Mucosa of descending colon (tissue), 3 donors: Measurements from ENCODE around the gene F8. TPM values are rescaled to one million over a fixed set of nuclear protein-coding genes. Genes with fewer than 3 reads are reported as not detected.
"Not testable (repeated sequence)": the region's sequence is repeated elsewhere in the genome, so short reads cannot be mapped to it uniquely, and the experiment has no call there.

ENCODE experiments used
- ATAC-seq: fragments of 200-7000 bp; cut with Tn5 transposase; one replicate; pipeline ENCODE4 v1.9.1; 2020; ENCODE audit warnings: mild to moderate bottlenecking, moderate library complexity
- DNase-seq, 3 donors: peaks; one replicate each; pipeline ENCODE4 v3.0.0-alpha.2; 2020
- H3K36me3 ChIP-seq: fragments of 200-600 bp; one replicate; pipeline ENCODE4 v1.8.0; 2021; ENCODE audit warnings: low read depth, mild to moderate bottlenecking
- H3K4me1 ChIP-seq: fragments of 200-600 bp; one replicate; pipeline ENCODE4 v1.8.0; 2021; ENCODE audit warnings: low read depth, mild to moderate bottlenecking
- H3K4me3 ChIP-seq: fragments of 200-600 bp; one replicate; pipeline ENCODE4 v1.8.0; 2021; ENCODE audit warnings: mild to moderate bottlenecking
- H3K9me3 ChIP-seq: fragments of 200-600 bp; one replicate; pipeline ENCODE4 v1.8.0; 2021; ENCODE audit warnings: mild to moderate bottlenecking
- intact Hi-C, 2 donors: fragments of 100-400 bp; cut with DNase I in 1 of 2; cut with micrococcal nuclease in 1 of 2; formaldehyde crosslinking; loops; one replicate each; pipeline versions ENCODE4 v1.11.0 to v1.11.1; 2022; cut with DNase I, micrococcal nuclease
- total RNA-seq, 3 donors: library from RNA; stranded (reverse); fragmentation: NEBNext Ultra II Directional in 2 of 3; extraction: Animal tissue kit (Norgen Biotek cat#: 25700) in 2 of 3; gene quantifications; one replicate each; pipeline versions ENCODE4 v1.2.1 to v1.2.4, GENCODE V29; 2021 to 2023
- TF ChIP-seq, protein P1 (sequence below): fragments of 200-600 bp; IDR thresholded peaks from one replicate; pipeline ENCODE4 v1.8.0; 2022; ENCODE audit warnings: antibody characterized with exemption, mild to moderate bottlenecking
- donor health status: DM: no; HTN: no; CAD: no; lungs with moderate emphysema.
- donor health status: DM: no; HTN: no; CAD: no.
- donor health status: DM: no; HTN: yes; CAD: no.

F8 gene
- total RNA-seq, 3 donors from 2014 or later: 2.8 to 14.0 (median 5.4) TPM

DNA sequence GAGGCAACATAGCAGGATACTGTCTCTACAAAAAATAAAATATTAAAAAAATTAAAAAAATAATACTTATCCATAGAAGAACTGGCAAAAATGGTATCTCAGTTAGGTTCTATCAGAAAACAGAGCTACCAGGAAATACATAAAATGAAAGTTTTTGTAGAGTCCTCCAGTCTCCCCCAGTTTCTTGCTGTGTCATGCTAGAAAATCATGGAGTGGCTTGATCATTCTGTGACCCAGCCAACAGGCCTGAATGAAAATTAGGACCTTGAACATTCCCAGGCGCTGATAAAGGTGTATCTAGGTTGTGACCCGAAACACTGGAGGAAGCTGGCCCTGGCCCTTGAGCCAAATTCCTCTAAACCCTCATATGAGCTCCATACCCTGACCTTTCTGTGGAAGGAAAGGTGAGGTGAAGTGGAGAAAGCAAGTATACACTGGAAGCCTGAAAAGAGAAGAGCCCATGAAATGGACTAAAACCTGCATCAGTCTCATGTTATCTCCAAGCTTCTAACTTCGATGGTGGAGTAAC lies 188.7 kb downstream of the F8 start:
- no peak for ATAC-seq

DNA sequence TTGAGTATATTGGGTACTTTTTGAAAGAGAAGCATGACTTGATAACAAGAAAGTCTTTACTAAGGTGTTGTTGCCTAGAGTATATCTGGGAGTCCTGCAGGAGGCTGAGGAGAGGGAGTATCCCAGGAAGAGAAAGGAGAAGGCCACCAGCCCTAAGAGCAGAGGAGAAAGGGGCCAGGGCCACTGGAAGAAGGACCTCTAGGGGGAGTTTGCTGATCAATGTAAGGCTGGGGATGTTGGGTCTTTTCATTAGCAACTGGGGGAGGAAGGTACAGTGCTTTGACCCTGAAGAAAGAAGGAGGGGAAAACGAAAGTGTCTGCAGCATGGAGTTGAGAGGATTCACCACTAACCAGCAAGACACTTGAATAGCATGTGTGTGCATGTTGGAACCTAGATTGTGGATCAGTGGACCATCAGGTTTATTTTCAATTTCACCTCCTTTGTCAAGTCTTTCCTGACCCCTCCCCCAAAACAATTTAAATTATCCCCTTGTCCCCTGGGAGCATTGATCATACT lies 192.5 kb downstream of the F8 start:
- DNase-seq (no peak), ATAC-seq (no peak)
- no peaks in the 10 kb centered on the region for H3K4me1 ChIP-seq
- no peaks in the 10 kb centered on the region for H3K9me3 ChIP-seq
- intact Hi-C loops: no loop called here
- H3K4me3 ChIP-seq: no peak overlapping the region
- TF ChIP-seq, protein P1, sequence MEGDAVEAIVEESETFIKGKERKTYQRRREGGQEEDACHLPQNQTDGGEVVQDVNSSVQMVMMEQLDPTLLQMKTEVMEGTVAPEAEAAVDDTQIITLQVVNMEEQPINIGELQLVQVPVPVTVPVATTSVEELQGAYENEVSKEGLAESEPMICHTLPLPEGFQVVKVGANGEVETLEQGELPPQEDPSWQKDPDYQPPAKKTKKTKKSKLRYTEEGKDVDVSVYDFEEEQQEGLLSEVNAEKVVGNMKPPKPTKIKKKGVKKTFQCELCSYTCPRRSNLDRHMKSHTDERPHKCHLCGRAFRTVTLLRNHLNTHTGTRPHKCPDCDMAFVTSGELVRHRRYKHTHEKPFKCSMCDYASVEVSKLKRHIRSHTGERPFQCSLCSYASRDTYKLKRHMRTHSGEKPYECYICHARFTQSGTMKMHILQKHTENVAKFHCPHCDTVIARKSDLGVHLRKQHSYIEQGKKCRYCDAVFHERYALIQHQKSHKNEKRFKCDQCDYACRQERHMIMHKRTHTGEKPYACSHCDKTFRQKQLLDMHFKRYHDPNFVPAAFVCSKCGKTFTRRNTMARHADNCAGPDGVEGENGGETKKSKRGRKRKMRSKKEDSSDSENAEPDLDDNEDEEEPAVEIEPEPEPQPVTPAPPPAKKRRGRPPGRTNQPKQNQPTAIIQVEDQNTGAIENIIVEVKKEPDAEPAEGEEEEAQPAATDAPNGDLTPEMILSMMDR: no peak
- no peaks in the 10 kb centered on the region for H3K36me3 ChIP-seq

More for the DNA sequence above, 188.7 kb downstream of the F8 start:
- H3K36me3 ChIP-seq: no peaks in the 10 kb centered on the region
- intact Hi-C loops: no loop called here
- DNase-seq: no peak
- H3K4me3 ChIP-seq: no peak overlapping the region
- no peaks in the 10 kb centered on the region for H3K9me3 ChIP-seq
- H3K4me1 ChIP-seq: no peaks in the 10 kb centered on the region
- TF ChIP-seq, protein P1: no peak

DNA sequence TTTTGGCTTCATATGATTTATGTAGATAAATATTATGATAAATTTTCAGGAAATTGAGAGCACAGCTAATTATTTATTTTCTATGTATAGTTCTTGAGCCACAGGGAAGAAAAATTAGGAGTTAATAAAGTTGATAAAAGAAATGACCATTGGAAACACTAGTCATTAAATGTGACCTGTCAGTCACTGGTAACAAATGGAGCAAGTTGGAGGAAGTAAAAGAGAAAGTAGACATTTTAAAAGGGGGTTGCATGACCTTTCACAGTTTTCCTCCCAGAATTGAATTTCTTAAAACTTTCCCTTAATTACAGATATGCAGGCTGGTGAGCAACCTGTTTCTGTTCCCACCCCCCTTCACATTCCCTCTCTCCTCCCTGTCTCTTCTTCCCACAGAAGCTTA lies 193.4 kb downstream of the F8 start:
- ATAC-seq (no peak), DNase-seq (no peak)
- no peaks in the 10 kb centered on the region for H3K9me3 ChIP-seq
- intact Hi-C loops: no loop called here
- no peak overlapping the region for H3K4me3 ChIP-seq
- H3K4me1 ChIP-seq: no peaks in the 10 kb centered on the region
- TF ChIP-seq, protein P1: no peak
- H3K36me3 ChIP-seq: no peaks in the 10 kb centered on the region

DNA sequence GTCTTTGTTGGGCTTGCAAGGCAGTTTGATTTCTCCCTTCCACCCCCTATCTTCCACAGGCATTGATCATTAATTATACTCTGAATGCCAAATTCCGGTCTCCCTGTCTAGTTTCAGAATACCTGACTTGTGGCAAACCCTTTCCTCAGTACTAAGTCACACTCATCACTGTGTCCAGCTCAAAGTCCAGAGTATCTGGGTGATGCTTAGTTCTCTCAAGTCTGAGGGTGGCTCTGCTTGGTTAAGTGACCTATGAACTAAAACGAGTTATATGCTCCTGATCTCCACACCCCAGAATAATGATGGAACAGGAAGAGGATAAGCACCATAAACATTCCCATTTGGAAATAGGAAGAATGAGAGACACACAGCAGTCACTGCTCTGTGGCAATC lies 194.5 kb downstream of the F8 start:
- TF ChIP-seq, protein P1: no peak
- Histone ChIP-seq H3K4me1 (no peaks in the 10 kb centered on the region), H3K36me3 (no peaks in the 10 kb centered on the region), H3K4me3 (no peak overlapping the region), H3K9me3 (no peaks in the 10 kb centered on the region)
- intact Hi-C loops: no loop called here
- ATAC-seq (peak; percentile 91), DNase-seq (peak in 1 of 3 donors; percentile 3)

DNA sequence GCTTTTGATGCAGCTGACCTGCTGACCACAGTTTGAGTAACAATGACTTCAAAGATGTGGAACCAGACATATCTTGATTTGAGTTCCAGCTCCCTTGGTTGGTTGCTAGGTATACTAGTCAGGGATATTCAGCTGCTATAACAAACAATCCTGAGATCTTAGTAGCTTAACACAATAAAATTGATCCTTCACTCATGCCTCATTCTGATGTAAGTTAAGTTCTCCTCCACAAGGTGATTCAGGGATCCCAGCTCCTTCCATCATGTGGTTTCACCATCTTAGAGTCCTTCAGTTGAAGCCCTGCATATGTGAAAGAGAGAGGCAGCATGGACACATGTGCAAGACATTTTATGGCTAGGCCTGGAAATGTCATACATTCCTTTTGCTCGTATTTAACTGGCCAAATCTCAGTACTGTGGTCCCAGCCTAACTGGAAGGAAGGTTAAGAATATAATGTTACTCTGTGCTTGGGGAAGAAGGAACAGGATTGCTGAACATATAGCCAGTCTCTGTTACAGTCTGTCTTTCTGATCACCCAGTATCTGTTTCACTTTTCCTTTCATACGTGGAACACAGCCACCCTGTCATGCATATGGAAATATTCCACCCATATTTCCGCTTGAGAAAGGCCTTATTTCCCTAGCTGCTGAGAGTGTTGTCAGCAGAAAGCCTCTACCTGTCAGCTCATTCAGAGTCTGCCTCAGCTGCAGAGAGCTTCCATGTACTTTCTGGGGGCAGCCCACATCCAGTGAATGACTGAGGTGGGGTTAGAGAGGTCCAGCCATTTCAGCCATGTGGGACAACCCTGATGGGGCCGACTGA lies 195.1 kb downstream of the F8 start:
- peak in 1 of 3 donors; percentile 18 for DNase-seq
- intact Hi-C loops: no loop called here

DNA sequence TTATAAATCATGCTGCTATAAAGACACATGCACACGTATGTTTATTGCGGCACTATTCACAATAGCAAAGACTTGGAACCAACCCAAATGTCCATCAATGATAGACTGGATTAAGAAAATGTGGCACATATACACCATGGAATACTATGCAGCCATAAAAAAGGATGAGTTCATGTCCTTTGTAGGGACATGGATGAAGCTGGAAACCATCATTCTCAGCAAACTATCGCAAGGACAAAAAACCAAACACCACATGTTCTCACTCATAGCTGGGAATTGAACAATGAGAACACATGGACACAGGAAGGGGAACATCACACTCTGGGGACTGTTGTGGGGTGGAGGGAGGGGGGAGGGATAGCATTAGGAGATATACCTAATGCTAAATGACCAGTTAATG lies 196.9 kb downstream of the F8 start:
- intact Hi-C loops, ATAC-seq, H3K4me3 ChIP-seq: not testable (repeated sequence)

More for the DNA sequence above, 195.1 kb downstream of the F8 start:
- peak; percentile 92 for ATAC-seq
- TF ChIP-seq, protein P1: no peak
- Histone ChIP-seq H3K36me3 (no peaks in the 10 kb centered on the region), H3K4me3 (no peak overlapping the region), H3K4me1 (no peaks in the 10 kb centered on the region), H3K9me3 (no peaks in the 10 kb centered on the region)

More for the DNA sequence above, 196.9 kb downstream of the F8 start:
- H3K9me3 ChIP-seq, H3K36me3 ChIP-seq, DNase-seq, H3K4me1 ChIP-seq: not testable (repeated sequence)
